Activated T-cell treated with anti-CD3 and anti-CD28 coated beads, Interleukin-2, amount 50 U/mL, for 72 hours (primary cell): ENCODE data around the gene LCN12. TPM values are rescaled to one million over a fixed set of nuclear protein-coding genes. Genes with fewer than 3 reads are reported as not detected.

Source experiments
- total RNA-seq, 2 donors: library from RNA; stranded (reverse); gene quantifications; one replicate each; pipeline ENCODE4 v1.2.3, GENCODE V29; 2022

LCN12 gene
- total RNA-seq, 2 donors from 2014 or later = 1.0 to 1.4 TPM

Other genes starting within 250 kb of the LCN12 start
- under 1 TPM; 0.67 to 0.72 TPM for gene DIPK1B, start 239.7 kb upstream of the LCN12 start, total RNA-seq
- under 1 TPM; 0.21 to 0.70 TPM for gene LCN10, start 209.3 kb upstream of the LCN12 start, total RNA-seq
- gene LCN6, start 203.7 kb upstream of the LCN12 start, total RNA-seq = not detected
- not detected for gene LCN8, start 194.0 kb upstream of the LCN12 start, total RNA-seq
- not detected for gene LCN15, start 187.8 kb upstream of the LCN12 start, total RNA-seq
- gene TMEM141, start 160.9 kb upstream of the LCN12 start, total RNA-seq = 10 to 100 TPM; 18.7 to 20.9 TPM
- under 1 TPM; 0.46 to 0.72 TPM for gene CCDC183, start 155.9 kb upstream of the LCN12 start, total RNA-seq
- 10 to 100 TPM; 65.7 to 66.8 TPM for gene RABL6, start 144.3 kb upstream of the LCN12 start, total RNA-seq
- gene AJM1, start 109.8 kb upstream of the LCN12 start, total RNA-seq = 1 to 10 TPM; 5.3 to 5.7 TPM
- gene PHPT1, start 102.9 kb upstream of the LCN12 start, total RNA-seq = 100 to 1,000 TPM in 1 of 2 donors, 10 to 100 TPM in 1; 95.7 to 111 TPM
- gene MAMDC4, start 99.9 kb upstream of the LCN12 start, total RNA-seq = 10 to 100 TPM; 11.7 to 14.8 TPM
- gene EDF1, start 86.0 kb upstream of the LCN12 start, total RNA-seq = 100 to 1,000 TPM; 254 to 267 TPM
- gene TRAF2, start 65.8 kb upstream of the LCN12 start, total RNA-seq = 10 to 100 TPM; 53.5 to 73.3 TPM
- gene FBXW5, start 7.5 kb upstream of the LCN12 start, total RNA-seq = 10 to 100 TPM; 67.7 to 74.9 TPM
- gene C8G, start 7.0 kb upstream of the LCN12 start, total RNA-seq = 1 to 10 TPM; 2.6 to 3.4 TPM
- not detected for gene PTGDS, start 25.2 kb downstream of the LCN12 start, total RNA-seq
- gene LCNL1, start 30.7 kb downstream of the LCN12 start, total RNA-seq = not detected
- gene PAXX, start 40.1 kb downstream of the LCN12 start, total RNA-seq = 10 to 100 TPM; 51.8 to 56.9 TPM
- under 1 TPM; 0.43 to 0.65 TPM for gene CLIC3, start 44.3 kb downstream of the LCN12 start, total RNA-seq
- 10 to 100 TPM; 23.9 to 27.5 TPM for gene ABCA2, start 76.0 kb downstream of the LCN12 start, total RNA-seq
- 1 to 10 TPM; 1.6 to 1.8 TPM for gene FUT7, start 79.8 kb downstream of the LCN12 start, total RNA-seq
- gene NPDC1, start 93.9 kb downstream of the LCN12 start, total RNA-seq = 10 to 100 TPM; 27.2 to 28.7 TPM
- gene ENTPD2, start 101.8 kb downstream of the LCN12 start, total RNA-seq = under 1 TPM; 0.28 to 0.48 TPM
- gene SAPCD2, start 118.3 kb downstream of the LCN12 start, total RNA-seq = 1 to 10 TPM; 6.6 to 8.4 TPM
- 10 to 100 TPM; 13.6 to 14.3 TPM for gene UAP1L1, start 125.2 kb downstream of the LCN12 start, total RNA-seq
- 10 to 100 TPM; 40.3 to 45.8 TPM for gene MAN1B1, start 134.7 kb downstream of the LCN12 start, total RNA-seq
- gene DPP7, start 162.5 kb downstream of the LCN12 start, total RNA-seq = 100 to 1,000 TPM; 155 to 158 TPM
- 1 to 10 TPM in 1 of 2 donors, under 1 TPM in 1; 0.38 to 1.2 TPM for gene GRIN1, start 186.9 kb downstream of the LCN12 start, total RNA-seq
- not detected for gene LRRC26, start 217.8 kb downstream of the LCN12 start, total RNA-seq
- gene TMEM210, start 219.8 kb downstream of the LCN12 start, total RNA-seq = under 1 TPM; 0.50 to 0.74 TPM
- 10 to 100 TPM; 56.9 to 63.5 TPM for gene ANAPC2, start 236.3 kb downstream of the LCN12 start, total RNA-seq
- gene SSNA1, start 236.4 kb downstream of the LCN12 start, total RNA-seq = 10 to 100 TPM; 64.1 to 84.5 TPM
- gene TPRN, start 248.5 kb downstream of the LCN12 start, total RNA-seq = 10 to 100 TPM; 13.3 to 19.9 TPM